Keratinocyte (primary cell): ENCODE results near the gene NBPF3. TPM values are rescaled to one million over a fixed set of nuclear protein-coding genes. Genes with fewer than 3 reads are reported as not detected.
"Not testable (repeated sequence)": the region's sequence is repeated elsewhere in the genome, so short reads cannot be mapped to it uniquely, and the experiment has no call there.

Experiments
- DNase-seq: peaks from one replicate; pipeline ENCODE4 v3.0.0-alpha.2; 2011; ENCODE audit warnings: low read depth, missing footprints, low spot score
- FAIRE-seq: peaks from 2 replicates; lab custom pipeline; 2011; peaks lifted over from hg19 to GRCh38; lab: Jason Lieb, UNC
- H2AFZ ChIP-seq: 2 replicates; pipeline ENCODE4 v1.6.0; 2012; ENCODE audit warnings: low read length, control low read depth, inconsistent platforms; ENCODE audit not compliant: control insufficient read depth
- H3K27ac ChIP-seq: 2 replicates; pipeline ENCODE4 v1.5.1; 2011; ENCODE audit warnings: low read length; ENCODE audit not compliant: control insufficient read depth, insufficient read depth
- H3K27me3 ChIP-seq: 3 replicates; pipeline ENCODE4 v1.6.0; 2011; ENCODE audit warnings: low read length; ENCODE audit not compliant: control insufficient read depth, insufficient read depth; ENCODE audit errors: extremely low read depth
- H3K36me3 ChIP-seq, 2 experiments: 2 replicates in 1 of 2; 3 replicates in 1 of 2; pipeline ENCODE4 v1.5.1; 2011; ENCODE audit warnings: low read length in 2 of 2, mild to moderate bottlenecking in 1 of 2; ENCODE audit not compliant: control insufficient read depth in 2 of 2, insufficient read depth in 2 of 2; ENCODE audit errors: extremely low read depth in 1 of 2
- H3K4me1 ChIP-seq: 3 replicates; pipeline ENCODE4 v1.5.1; 2011; ENCODE audit warnings: low read length; ENCODE audit not compliant: control insufficient read depth, insufficient read depth; ENCODE audit errors: extremely low read depth
- H3K4me2 ChIP-seq: 3 replicates; pipeline ENCODE4 v1.6.0; 2011; ENCODE audit warnings: low read depth, low read length; ENCODE audit not compliant: control insufficient read depth, insufficient read depth; ENCODE audit errors: extremely low read depth
- H3K4me3 ChIP-seq, 3 experiments: fragments of 200-600 bp in 1 of 3; sonication (generic) in 1 of 3; 2 replicates in 2 of 3; 3 replicates in 1 of 3; pipeline ENCODE4 v1.5.1; 2011 to 2016; ENCODE audit warnings: low read length in 3 of 3, mild to moderate bottlenecking in 3 of 3, control low read depth in 2 of 3, inconsistent platforms in 1 of 3, low read depth in 1 of 3, mixed read lengths in 1 of 3, mixed run types in 1 of 3, moderate library complexity in 1 of 3; ENCODE audit not compliant: control insufficient read depth in 2 of 3, insufficient read depth in 2 of 3; ENCODE audit errors: extremely low read depth in 1 of 3
- H3K79me2 ChIP-seq: 2 replicates; pipeline ENCODE4 v1.6.0; 2012; ENCODE audit warnings: low read length; ENCODE audit not compliant: control insufficient read depth, insufficient read depth
- H3K9ac ChIP-seq: 3 replicates; pipeline ENCODE4 v1.6.0; 2011; ENCODE audit warnings: low read length; ENCODE audit not compliant: control insufficient read depth, insufficient read depth; ENCODE audit errors: extremely low read depth
- H3K9me1 ChIP-seq: 3 replicates; pipeline ENCODE4 v1.6.0; 2011; ENCODE audit warnings: low read length; ENCODE audit not compliant: control insufficient read depth, insufficient read depth; ENCODE audit errors: extremely low read depth
- H3K9me3 ChIP-seq: 2 replicates; pipeline ENCODE4 v1.5.1; 2012; ENCODE audit warnings: low read depth, low read length; ENCODE audit not compliant: control insufficient read depth
- H4K20me1 ChIP-seq: 3 replicates; pipeline ENCODE4 v1.6.0; 2011; ENCODE audit warnings: low read length; ENCODE audit not compliant: control insufficient read depth, insufficient read depth; ENCODE audit errors: extremely low read depth
- EZH2 ChIP-seq: IDR thresholded peaks from one replicate; pipeline ENCODE4 v1.6.1; 2012; ENCODE audit warnings: inconsistent platforms, mild to moderate bottlenecking, low read length, moderate library complexity
- dilution Hi-C: fragments of 300-500 bp; cut with MboI; formaldehyde crosslinking; loops from one replicate; pipeline ENCODE4 v1.7.0; 2020; ENCODE audit warnings: low sequenced_read_pairs; ENCODE audit not compliant: extremely low pct_ligation_motif_present
- polyA plus RNA-seq, 5 experiments: library from polyadenylated mRNA; depleted of rRNA in 3 of 5; stranded (reverse) in 3 of 5; stranded (forward) in 1 of 5; unstranded in 1 of 5; fragments of >200 nt; gene quantifications; 1 replicate in 1 of 5; 2 replicates in 3 of 5; 3 replicates in 1 of 5; pipeline versions ENCODE4 v1.2.1 to v1.2.3, GENCODE V29; 2011 to 2012; ENCODE audit warnings: missing spikeins in 2 of 5, low read depth in 1 of 5, low replicate concordance in 1 of 5
- TF ChIP-seq, protein P1 (sequence below), 3 experiments: IDR thresholded peaks in 1 of 3; conservative IDR thresholded peaks in 1 of 3; optimal IDR thresholded peaks in 1 of 3; 2 replicates in 2 of 3; 3 replicates in 1 of 3; pipeline versions ENCODE3 to v1.5.1; 2011; ENCODE audit warnings: low read length in 3 of 3, mild to moderate bottlenecking in 3 of 3, moderate library complexity in 2 of 3, control low read depth in 1 of 3, inconsistent platforms in 1 of 3; ENCODE audit not compliant: insufficient read depth in 2 of 3; ENCODE audit errors: extremely low read depth in 1 of 3

Gene NBPF3
- polyA plus RNA-seq, 1 donor (not counting 4 experiments of a cell fraction or from before 2014, with no cell fraction given), result 6.8 TPM

DNA sequence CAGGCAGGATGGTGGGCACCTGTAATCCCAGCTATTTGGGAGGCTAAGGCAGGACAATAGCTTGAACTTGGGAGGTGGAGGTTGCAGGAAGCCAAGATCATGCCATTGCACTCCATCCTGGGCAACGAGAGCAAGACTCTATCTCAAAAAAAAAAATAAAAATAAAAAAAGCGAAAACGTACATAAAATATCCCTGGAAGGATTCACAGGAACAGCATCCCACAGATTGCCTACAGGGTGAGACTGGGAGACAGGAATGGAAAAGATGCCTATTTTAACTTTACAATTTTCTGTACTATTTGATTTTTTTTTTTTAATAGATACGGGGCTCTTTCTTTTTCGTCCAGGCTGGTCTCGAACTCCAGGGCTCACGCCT, 604 bp upstream of the NBPF3 start:
- Histone ChIP-seq H3K27me3 (no peaks in the 10 kb centered on the region), H3K4me3 (peak overlapping the region; percentile 50 to 73 (median 67)), H3K4me2 (peak overlapping the region; percentile 70), H3K9me3 (no peaks in the 10 kb centered on the region), H3K79me2 (peaks cover 16% of the 10 kb centered on the region), H3K9me1 (no peaks in the 10 kb centered on the region), H3K4me1 (peaks cover 2% of the 10 kb centered on the region), H3K36me3 (no peaks in the 10 kb centered on the region), H4K20me1 (no peaks in the 10 kb centered on the region), H3K27ac (peak overlapping the region; percentile 29), H3K9ac (peak overlapping the region; percentile 69), H2AFZ (peak overlapping the region; percentile 87)
- TF ChIP-seq, protein P1, sequence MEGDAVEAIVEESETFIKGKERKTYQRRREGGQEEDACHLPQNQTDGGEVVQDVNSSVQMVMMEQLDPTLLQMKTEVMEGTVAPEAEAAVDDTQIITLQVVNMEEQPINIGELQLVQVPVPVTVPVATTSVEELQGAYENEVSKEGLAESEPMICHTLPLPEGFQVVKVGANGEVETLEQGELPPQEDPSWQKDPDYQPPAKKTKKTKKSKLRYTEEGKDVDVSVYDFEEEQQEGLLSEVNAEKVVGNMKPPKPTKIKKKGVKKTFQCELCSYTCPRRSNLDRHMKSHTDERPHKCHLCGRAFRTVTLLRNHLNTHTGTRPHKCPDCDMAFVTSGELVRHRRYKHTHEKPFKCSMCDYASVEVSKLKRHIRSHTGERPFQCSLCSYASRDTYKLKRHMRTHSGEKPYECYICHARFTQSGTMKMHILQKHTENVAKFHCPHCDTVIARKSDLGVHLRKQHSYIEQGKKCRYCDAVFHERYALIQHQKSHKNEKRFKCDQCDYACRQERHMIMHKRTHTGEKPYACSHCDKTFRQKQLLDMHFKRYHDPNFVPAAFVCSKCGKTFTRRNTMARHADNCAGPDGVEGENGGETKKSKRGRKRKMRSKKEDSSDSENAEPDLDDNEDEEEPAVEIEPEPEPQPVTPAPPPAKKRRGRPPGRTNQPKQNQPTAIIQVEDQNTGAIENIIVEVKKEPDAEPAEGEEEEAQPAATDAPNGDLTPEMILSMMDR (optimal IDR thresholded peaks at IDR 0.05 in 1 of 3, IDR thresholded peaks at IDR 0.05 in 1 of 3, conservative IDR thresholded peaks at IDR 0.05 in 1 of 3; ENCODE audit: extremely low read depth in 1 of 3, insufficient read depth in 2 of 3, low read length in 3 of 3), result no peak
- TF ChIP-seq EZH2, result no peak
- no peak for FAIRE-seq
- dilution Hi-C loops, result no loop called here
- no peak for DNase-seq

DNA sequence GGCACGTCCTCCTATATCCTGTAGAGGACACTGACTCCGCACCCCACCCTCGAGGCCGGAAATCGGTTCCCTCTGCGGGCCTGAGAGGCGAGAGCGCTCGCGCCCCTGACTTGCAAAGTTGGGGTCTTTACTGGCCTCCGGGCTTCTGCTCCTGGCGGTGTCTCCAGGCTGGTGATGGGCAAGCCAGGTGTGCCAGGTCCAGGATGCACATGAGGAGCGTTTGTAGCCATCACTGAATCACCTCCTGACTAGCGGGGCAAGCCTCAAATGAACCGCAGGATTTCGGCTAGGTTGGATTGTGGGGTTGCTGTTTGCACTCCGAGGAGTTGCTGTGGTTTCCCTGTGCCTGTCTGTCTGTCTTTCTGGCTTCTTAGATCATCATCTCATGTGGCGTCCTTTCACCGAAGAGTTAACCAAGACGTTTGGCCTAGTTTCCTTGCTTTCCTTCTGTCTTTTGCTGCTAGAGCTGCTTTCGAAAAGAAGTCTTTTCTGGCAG, 741 bp downstream of the NBPF3 start:
- H3K9me1 ChIP-seq, H3K9me3 ChIP-seq, H3K27me3 ChIP-seq, H3K36me3 ChIP-seq, DNase-seq, dilution Hi-C loops, H3K4me1 ChIP-seq, H4K20me1 ChIP-seq: not testable (repeated sequence)
- FAIRE-seq, result peak; percentile 67
- peak overlapping the region; percentile 90 for H3K4me2 ChIP-seq
- peak overlapping the region; percentile 50 to 78 (median 73) for H3K4me3 ChIP-seq
- peaks cover 16% of the 10 kb centered on the region for H3K79me2 ChIP-seq
- H3K27ac ChIP-seq, result peak overlapping the region; percentile 23
- peak overlapping the region; percentile 59 for H2AFZ ChIP-seq
- peak overlapping the region; percentile 69 for H3K9ac ChIP-seq

DNA sequence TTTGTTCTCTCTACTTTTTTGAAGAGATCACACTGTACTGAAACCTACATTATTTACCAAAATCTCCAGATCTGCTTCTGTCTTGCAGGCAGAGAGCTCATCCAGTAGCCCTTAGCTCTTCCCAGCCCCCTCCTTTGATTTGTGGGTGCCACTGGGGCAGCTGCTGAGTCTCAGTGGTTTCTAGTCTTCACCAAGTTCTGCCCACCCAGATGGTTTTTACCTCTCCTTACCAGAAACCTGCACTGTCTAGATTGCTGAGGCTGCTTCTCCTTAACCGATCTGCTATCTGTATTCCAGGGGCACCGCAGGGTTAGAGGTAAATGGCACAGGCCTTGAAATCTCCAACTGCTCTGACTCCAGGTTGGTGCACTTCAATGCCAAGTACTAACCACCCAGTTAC, 6.7 kb downstream of the NBPF3 start:
- H3K27me3 ChIP-seq, H3K9me3 ChIP-seq, H3K4me2 ChIP-seq, H3K9me1 ChIP-seq, DNase-seq, H3K79me2 ChIP-seq, H2AFZ ChIP-seq, H3K9ac ChIP-seq, H3K36me3 ChIP-seq, dilution Hi-C loops, H3K27ac ChIP-seq, H3K4me3 ChIP-seq, H3K4me1 ChIP-seq, FAIRE-seq, H4K20me1 ChIP-seq: not testable (repeated sequence)
